HCT116 (cell line): ENCODE data around the gene OSBPL1A. TPM values are rescaled to one million over a fixed set of nuclear protein-coding genes. Genes with fewer than 3 reads are reported as not detected.

Source experiments
- ATAC-seq: fragments of 200-7000 bp; cut with Tn5 transposase; 2 replicates; pipeline ENCODE4 v1.9.1; 2020; ENCODE audit warnings: mild to moderate bottlenecking, moderate library complexity
- BruUV-seq: library from RNA; stranded (reverse); fragments of 400-500 nt; replicated peaks from 2 replicates; lab custom pipeline; 2021; lab: Mats Ljungman, UMichigan
- CTCF ChIA-PET: fragments of 300-600 bp; sonication (Branson Sonifier 250); formaldehyde crosslinking; loops from one replicate; lab custom pipeline; 2021; ENCODE audit warnings: antibody characterized with exemption; lab: Charles Lee
- POLR2A ChIA-PET: fragments of 300-600, 350-600 bp; sonication (Branson Sonifier 250); formaldehyde crosslinking; loops from one replicate; lab custom pipeline; 2021; ENCODE audit warnings: antibody characterized with exemption; lab: Charles Lee
- RAD21 ChIA-PET, 2 experiments: fragments of 300-600 bp; sonication (Branson Sonifier 250); formaldehyde crosslinking; loops; one replicate each; lab custom pipeline; 2023; ENCODE audit warnings: low total read pairs in 2 of 2; ENCODE audit not compliant: uncharacterized antibody in 2 of 2, unreplicated experiment in 2 of 2, low non-redundant PET in 1 of 2; lab: Charles Lee
- DNase-seq: peaks from one replicate; pipeline ENCODE4 v3.0.0-alpha.2; 2010; ENCODE audit warnings: low read depth, low spot score
- H2AFZ ChIP-seq: fragments of 200-600 bp; shearing (Covaris generic), sonication (generic); 2 replicates; pipeline ENCODE4 v1.6.1; 2017; ENCODE audit warnings: low read depth, mixed run types, mixed read lengths, antibody characterized with exemption, low read length; ENCODE audit not compliant: poor library complexity, severe bottlenecking
- H3K27ac ChIP-seq: 2 replicates; pipeline ENCODE4 v1.5.1; 2012; ENCODE audit warnings: low read depth, low read length
- H3K27me3 ChIP-seq: fragments of 200-600 bp; sonication (generic); 2 replicates; pipeline ENCODE4 v1.6.1; 2016; ENCODE audit warnings: mixed run types, low read length, mixed read lengths; ENCODE audit not compliant: insufficient read depth
- H3K36me3 ChIP-seq, 2 experiments: fragments of 200-500 bp in 1 of 2; fragments of 200-600 bp in 1 of 2; sonication (Bioruptor generic) in 1 of 2; sonication (generic) in 1 of 2; 2 replicates each; pipeline versions ENCODE4 v1.5.1 to v1.6.1; 2014 to 2016; ENCODE audit warnings: low read length in 2 of 2, inconsistent platforms in 1 of 2, mixed read lengths in 1 of 2, mixed run types in 1 of 2; ENCODE audit not compliant: insufficient read depth in 2 of 2, control insufficient read depth in 1 of 2
- H3K4me1 ChIP-seq, 2 experiments: fragments of 200-600 bp in 1 of 2; sonication (generic) in 1 of 2; 2 replicates each; pipeline versions ENCODE4 v1.5.1 to v1.6.1; 2012 to 2017; ENCODE audit warnings: low read length in 2 of 2, inconsistent platforms in 1 of 2, mild to moderate bottlenecking in 1 of 2, mixed read lengths in 1 of 2, mixed run types in 1 of 2, moderate library complexity in 1 of 2; ENCODE audit not compliant: insufficient read depth in 2 of 2, control insufficient read depth in 1 of 2
- H3K4me2 ChIP-seq: fragments of 200-600 bp; sonication (generic); 2 replicates; pipeline ENCODE4 v1.6.1; 2017; ENCODE audit warnings: mixed run types, low read length, mixed read lengths
- H3K4me3 ChIP-seq, 2 experiments: fragments of 200-600 bp in 1 of 2; sonication (generic) in 1 of 2; replicated peaks in 1 of 2; 2 replicates each; pipeline ENCODE4 v1.5.1; 2011 to 2016; ENCODE audit warnings: low read length in 2 of 2, control low read depth in 1 of 2, low read depth in 1 of 2, mild to moderate bottlenecking in 1 of 2, mixed read lengths in 1 of 2, mixed run types in 1 of 2
- H3K79me2 ChIP-seq: fragments of 200-600 bp; sonication (generic); 2 replicates; pipeline ENCODE4 v1.6.1; 2017; ENCODE audit warnings: mild to moderate bottlenecking, mixed run types, low read length, moderate library complexity, mixed read lengths; ENCODE audit not compliant: insufficient read depth
- H3K9ac ChIP-seq: fragments of 200-600 bp; sonication (generic); 2 replicates; pipeline ENCODE4 v1.6.1; 2016; ENCODE audit warnings: low read length, mixed read lengths
- H3K9me2 ChIP-seq: fragments of 200-600 bp; sonication (generic), shearing (Covaris generic); 2 replicates; pipeline ENCODE4 v1.6.1; 2017; ENCODE audit warnings: mixed run types, mild to moderate bottlenecking, moderate library complexity; ENCODE audit not compliant: insufficient read depth
- H3K9me3 ChIP-seq, 2 experiments: fragments of 200-500 bp in 1 of 2; fragments of 200-600 bp in 1 of 2; sonication (Bioruptor generic) in 1 of 2; sonication (generic) in 1 of 2; 2 replicates each; pipeline ENCODE4 v1.6.1; 2014 to 2017; ENCODE audit warnings: low read length in 2 of 2, mixed read lengths in 2 of 2, inconsistent platforms in 1 of 2, low read depth in 1 of 2, mild to moderate bottlenecking in 1 of 2, mixed run types in 1 of 2, moderate library complexity in 1 of 2; ENCODE audit not compliant: control insufficient read depth in 1 of 2, insufficient read depth in 1 of 2
- H4K20me1 ChIP-seq: fragments of 200-600 bp; sonication (generic), shearing (Covaris generic); 2 replicates; pipeline ENCODE4 v1.6.1; 2017; ENCODE audit warnings: mixed run types, mild to moderate bottlenecking, moderate library complexity; ENCODE audit not compliant: insufficient read depth
- CEBPB ChIP-seq: IDR thresholded peaks from 2 replicates; pipeline ENCODE4 v1.6.1; 2012; ENCODE audit warnings: low read depth
- EZH2 ChIP-seq: fragments of 200-600 bp; sonication (generic); IDR thresholded peaks from 2 replicates; pipeline ENCODE4 v1.6.1; 2017; ENCODE audit warnings: antibody characterized with exemption, mixed run types
- EZH2phosphoT487 ChIP-seq: fragments of 200-600 bp; IDR thresholded peaks from 2 replicates; pipeline ENCODE4 v1.6.1; 2018; ENCODE audit warnings: antibody characterized with exemption, borderline replicate concordance
- FOSL1 ChIP-seq: IDR thresholded peaks from 2 replicates; pipeline ENCODE4 v1.6.1; 2012; ENCODE audit warnings: low read depth
- SP1 ChIP-seq: IDR thresholded peaks from 2 replicates; pipeline ENCODE4 v1.6.1; 2012; ENCODE audit warnings: low read depth
- SRF ChIP-seq: IDR thresholded peaks from 2 replicates; pipeline ENCODE4 v1.6.1; 2012; ENCODE audit warnings: low read depth
- ZFX ChIP-seq: fragments of 450-650 bp; IDR thresholded peaks from 2 replicates; pipeline ENCODE4 v1.6.1; 2017
- ZNF274 ChIP-seq: fragments of 200-500 bp; sonication (Bioruptor generic); IDR thresholded peaks from 2 replicates; pipeline ENCODE4 v1.6.1; 2014; ENCODE audit warnings: mild to moderate bottlenecking, low read depth, low read length, inconsistent platforms
- intact Hi-C: fragments of 100-400 bp; cut with micrococcal nuclease; formaldehyde crosslinking; loops from 2 replicates; pipeline ENCODE4 v1.10.0; 2022
- total RNA-seq: library from RNA; stranded (reverse); gene quantifications from one replicate; pipeline ENCODE4 v1.2.1, GENCODE V29; 2021; ENCODE audit not compliant: unreplicated experiment
- TF ChIP-seq, protein P1 (sequence below): IDR thresholded peaks from 2 replicates; pipeline ENCODE4 v1.6.1; 2012
- TF ChIP-seq, protein P2 (sequence below): IDR thresholded peaks from 2 replicates; pipeline ENCODE4 v1.6.1; 2012
- TF ChIP-seq, protein P3 (sequence below): IDR thresholded peaks from 2 replicates; pipeline ENCODE4 v1.6.1; 2012; ENCODE audit warnings: low read depth

The OSBPL1A gene
- total RNA-seq, 1 experiment from 2014 or later, result 18.9 TPM

DNA sequence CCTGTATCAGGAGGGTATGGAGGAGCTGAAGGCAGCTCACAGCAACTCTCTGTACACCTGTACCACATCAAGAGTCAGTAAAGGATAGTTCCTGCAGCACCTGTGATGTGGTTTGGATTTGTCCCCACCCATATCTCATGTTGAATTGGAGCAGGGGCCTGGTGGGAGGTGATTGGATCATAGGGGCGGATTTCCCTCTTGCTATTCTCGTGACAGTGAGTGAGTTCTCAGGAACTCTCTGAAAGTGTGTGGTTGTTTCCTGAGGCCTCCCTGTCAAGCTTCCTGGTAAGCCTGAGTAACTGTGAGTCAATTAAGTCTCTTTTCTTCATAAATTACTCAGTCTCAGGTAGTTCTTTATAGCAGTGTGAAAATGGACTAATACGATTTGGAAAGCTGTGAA is 28.9 kb downstream of the OSBPL1A start (continued):
- TF ChIP-seq, protein P1, sequence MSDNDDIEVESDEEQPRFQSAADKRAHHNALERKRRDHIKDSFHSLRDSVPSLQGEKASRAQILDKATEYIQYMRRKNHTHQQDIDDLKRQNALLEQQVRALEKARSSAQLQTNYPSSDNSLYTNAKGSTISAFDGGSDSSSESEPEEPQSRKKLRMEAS, result no peak
- no peak for TF ChIP-seq SP1
- TF ChIP-seq ZFX, result no peak
- no peak for TF ChIP-seq FOSL1

DNA sequence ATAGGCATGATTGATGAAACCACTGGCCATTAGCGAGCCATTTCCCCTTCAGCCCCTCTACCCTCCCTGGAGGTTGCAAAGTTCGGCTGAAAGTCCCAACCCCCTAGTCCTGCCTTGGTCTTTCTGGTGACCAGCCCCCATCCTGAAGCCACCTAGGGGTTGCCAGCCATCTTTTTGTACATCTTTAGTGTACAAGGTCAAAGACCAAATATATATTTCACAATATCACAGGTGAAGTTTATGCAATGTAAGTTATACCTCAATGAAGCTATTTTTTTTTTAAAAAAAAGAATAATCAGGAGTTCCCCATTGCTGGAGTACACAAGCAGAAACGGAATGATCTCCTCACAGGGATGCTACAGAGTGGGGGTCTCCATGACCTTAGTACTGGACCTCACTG is 31.3 kb downstream of the OSBPL1A start:
- Histone ChIP-seq H3K9ac (no peak overlapping the region), H3K36me3 (peaks cover 0 to 3% of the 10 kb centered on the region in 2 experiments; a peak in 1 of 4 replicates), H3K27me3 (no peaks in the 10 kb centered on the region), H3K27ac (no peak overlapping the region)
- no peak for ATAC-seq
- ChIA-PET POLR2A (no interaction called here), CTCF (no interaction called here), RAD21 (no interaction called here)
- no peak for TF ChIP-seq CEBPB
- TF ChIP-seq, protein P2, sequence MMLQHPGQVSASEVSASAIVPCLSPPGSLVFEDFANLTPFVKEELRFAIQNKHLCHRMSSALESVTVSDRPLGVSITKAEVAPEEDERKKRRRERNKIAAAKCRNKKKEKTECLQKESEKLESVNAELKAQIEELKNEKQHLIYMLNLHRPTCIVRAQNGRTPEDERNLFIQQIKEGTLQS, result no peak
- TF ChIP-seq EZH2phosphoT487, result no peak
- TF ChIP-seq, protein P3, sequence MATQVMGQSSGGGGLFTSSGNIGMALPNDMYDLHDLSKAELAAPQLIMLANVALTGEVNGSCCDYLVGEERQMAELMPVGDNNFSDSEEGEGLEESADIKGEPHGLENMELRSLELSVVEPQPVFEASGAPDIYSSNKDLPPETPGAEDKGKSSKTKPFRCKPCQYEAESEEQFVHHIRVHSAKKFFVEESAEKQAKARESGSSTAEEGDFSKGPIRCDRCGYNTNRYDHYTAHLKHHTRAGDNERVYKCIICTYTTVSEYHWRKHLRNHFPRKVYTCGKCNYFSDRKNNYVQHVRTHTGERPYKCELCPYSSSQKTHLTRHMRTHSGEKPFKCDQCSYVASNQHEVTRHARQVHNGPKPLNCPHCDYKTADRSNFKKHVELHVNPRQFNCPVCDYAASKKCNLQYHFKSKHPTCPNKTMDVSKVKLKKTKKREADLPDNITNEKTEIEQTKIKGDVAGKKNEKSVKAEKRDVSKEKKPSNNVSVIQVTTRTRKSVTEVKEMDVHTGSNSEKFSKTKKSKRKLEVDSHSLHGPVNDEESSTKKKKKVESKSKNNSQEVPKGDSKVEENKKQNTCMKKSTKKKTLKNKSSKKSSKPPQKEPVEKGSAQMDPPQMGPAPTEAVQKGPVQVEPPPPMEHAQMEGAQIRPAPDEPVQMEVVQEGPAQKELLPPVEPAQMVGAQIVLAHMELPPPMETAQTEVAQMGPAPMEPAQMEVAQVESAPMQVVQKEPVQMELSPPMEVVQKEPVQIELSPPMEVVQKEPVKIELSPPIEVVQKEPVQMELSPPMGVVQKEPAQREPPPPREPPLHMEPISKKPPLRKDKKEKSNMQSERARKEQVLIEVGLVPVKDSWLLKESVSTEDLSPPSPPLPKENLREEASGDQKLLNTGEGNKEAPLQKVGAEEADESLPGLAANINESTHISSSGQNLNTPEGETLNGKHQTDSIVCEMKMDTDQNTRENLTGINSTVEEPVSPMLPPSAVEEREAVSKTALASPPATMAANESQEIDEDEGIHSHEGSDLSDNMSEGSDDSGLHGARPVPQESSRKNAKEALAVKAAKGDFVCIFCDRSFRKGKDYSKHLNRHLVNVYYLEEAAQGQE, result no peak
- TF ChIP-seq EZH2, result no peak
- TF ChIP-seq SRF, result no peak
- no peak for TF ChIP-seq ZNF274
- TF ChIP-seq, all 23 proteins: peak for 0
- intact Hi-C loops, result no loop called here
- no peak for DNase-seq
- Histone ChIP-seq H3K9me3 (no peaks in the 10 kb centered on the region), H3K4me3 (no peak overlapping the region), H3K4me2 (no peak overlapping the region), H3K79me2 (no peaks in the 10 kb centered on the region), H4K20me1 (no peaks in the 10 kb centered on the region), H3K4me1 (no peaks in the 10 kb centered on the region), H3K9me2 (no peaks in the 10 kb centered on the region), H2AFZ (no peak overlapping the region)
- BruUV-seq, result no TSS peak
